Neural crest cell (in vitro differentiated cells): ENCODE measurements around the gene SYT6. TPM values are rescaled to one million over a fixed set of nuclear protein-coding genes. Genes with fewer than 3 reads are reported as not detected.
A peak's percentile ranks its signal among the peaks of the same experiment; 100 is the strongest.

ENCODE experiments used
- DNase-seq: peaks from one replicate; pipeline ENCODE4 v3.0.0; 2021; ENCODE audit warnings: low read depth, mixed read lengths, low spot score
- H3K27ac Mint-ChIP-seq: one replicate; pipeline ENCODE4 v1.8.0; 2021; ENCODE audit warnings: mild to moderate bottlenecking, mixed read lengths; ENCODE audit not compliant: unreplicated experiment
- H3K27me3 Mint-ChIP-seq: 2 replicates; pipeline ENCODE4 v1.8.0; 2021; ENCODE audit warnings: low read depth, mild to moderate bottlenecking, mixed read lengths
- H3K36me3 Mint-ChIP-seq: 2 replicates; pipeline ENCODE4 v1.8.0; 2021; ENCODE audit warnings: low read depth, mild to moderate bottlenecking, mixed read lengths
- H3K4me1 Mint-ChIP-seq: 2 replicates; pipeline ENCODE4 v1.8.0; 2021; ENCODE audit warnings: mixed read lengths
- H3K4me3 Mint-ChIP-seq: one replicate; pipeline ENCODE4 v1.8.0; 2021; ENCODE audit warnings: mild to moderate bottlenecking, mixed read lengths
- H3K9me3 Mint-ChIP-seq: 2 replicates; pipeline ENCODE4 v1.8.0; 2021; ENCODE audit warnings: mixed read lengths
- CTCF ChIP-seq: fragments of 200-600 bp; sonication (generic); conservative IDR thresholded peaks from 2 replicates; pipeline ENCODE4 v1.5.0; 2021; ENCODE audit warnings: antibody characterized with exemption, mild to moderate bottlenecking
- total RNA-seq: library from RNA; stranded (reverse); gene quantifications from 2 replicates; pipeline ENCODE4 v1.2.1, GENCODE V29; 2021

SYT6 gene
- total RNA-seq, 1 donor from 2014 or later = 3.1 TPM

DNA sequence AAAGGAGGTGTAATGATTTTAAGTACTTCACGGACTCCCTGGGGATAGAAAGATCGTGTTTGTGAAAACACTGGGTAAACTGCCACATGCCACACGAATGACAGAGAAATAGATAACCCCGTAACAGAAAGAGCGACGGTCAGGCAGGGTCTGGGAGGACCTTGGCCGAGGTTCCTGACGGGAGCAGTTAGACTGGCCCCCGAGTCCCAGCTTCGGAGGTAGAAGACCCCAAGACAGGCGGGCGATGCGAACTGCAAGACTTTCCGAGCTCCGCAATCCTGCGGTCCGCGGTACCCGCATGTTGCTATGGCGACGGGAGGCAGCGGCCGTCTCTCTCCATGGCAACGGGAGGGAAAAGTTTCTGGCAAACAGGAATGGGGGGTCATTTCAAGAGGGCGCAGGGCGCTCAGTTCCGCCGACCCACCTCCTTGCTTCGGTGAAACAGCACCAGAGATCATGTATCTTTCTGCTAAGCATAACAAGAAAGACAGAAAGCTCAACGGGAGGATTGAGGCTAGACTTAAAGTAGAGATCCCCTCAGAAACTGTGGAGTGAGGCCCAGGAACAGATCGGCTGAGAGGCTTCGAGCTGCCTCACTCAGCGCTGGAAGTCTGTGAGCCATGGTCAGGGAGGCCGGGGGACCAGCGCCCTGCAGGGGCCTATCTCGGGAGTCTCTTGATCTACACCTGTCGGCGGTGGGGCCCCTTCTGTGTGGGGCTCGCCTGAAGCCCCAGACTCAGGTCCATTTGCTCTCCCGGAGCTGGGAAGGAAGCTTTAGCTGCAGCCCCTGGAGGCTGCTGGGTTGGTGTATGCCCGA lies 685 bp upstream of the SYT6 start:
- H3K36me3 Mint-ChIP-seq = no peaks in the 10 kb centered on the region
- peak overlapping the region; percentile 74 for H3K4me3 Mint-ChIP-seq
- no peaks in the 10 kb centered on the region for H3K9me3 Mint-ChIP-seq
- no peak for TF ChIP-seq CTCF
- peaks cover 93% of the 10 kb centered on the region for H3K27me3 Mint-ChIP-seq
- peak; percentile 50 for DNase-seq
- peaks cover 11% of the 10 kb centered on the region for H3K4me1 Mint-ChIP-seq
- H3K27ac Mint-ChIP-seq = no peak overlapping the region

DNA sequence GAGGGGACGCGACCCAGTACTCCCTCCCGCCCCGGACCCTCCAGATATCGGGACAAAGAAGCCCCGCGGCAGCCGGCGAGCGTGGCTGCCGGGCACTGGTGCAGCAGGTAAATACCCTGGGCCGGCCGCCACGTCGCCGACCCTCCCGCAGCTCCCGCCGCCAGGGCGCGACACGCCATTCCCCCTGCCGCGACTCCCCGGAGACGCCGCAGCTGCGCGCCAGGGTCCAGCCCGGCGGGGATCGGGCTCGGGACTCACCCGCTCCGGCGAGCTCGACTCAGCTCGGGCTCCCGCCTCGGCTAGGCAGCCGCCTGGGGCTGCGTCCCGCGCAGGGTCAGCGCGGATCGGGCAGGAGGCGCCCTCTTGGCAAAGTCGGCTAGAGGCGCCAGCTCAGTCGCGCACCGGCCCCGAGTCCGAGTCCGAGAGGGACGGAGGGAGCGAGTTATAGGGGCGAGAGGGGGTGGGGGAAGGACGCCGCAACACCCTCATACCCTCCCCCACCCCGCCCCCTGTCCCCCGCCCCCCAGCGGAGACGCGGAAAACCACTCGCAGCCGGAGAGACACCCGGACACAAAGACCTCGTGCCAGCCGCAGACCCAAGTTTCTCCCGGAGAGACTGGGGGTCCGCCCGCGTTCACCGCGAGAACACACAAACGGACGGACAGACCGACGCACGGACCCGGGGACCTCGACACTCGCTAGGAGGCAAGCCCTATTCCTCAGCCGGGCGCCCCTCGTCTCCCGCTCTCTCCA lies 985 bp downstream of the SYT6 start:
- Mint-ChIP-seq H3K36me3 (no peaks in the 10 kb centered on the region), H3K4me1 (peaks cover 11% of the 10 kb centered on the region), H3K27me3 (peaks cover 86% of the 10 kb centered on the region), H3K9me3 (no peaks in the 10 kb centered on the region), H3K27ac (no peak overlapping the region), H3K4me3 (peak overlapping the region; percentile 82)
- TF ChIP-seq CTCF = no peak
- DNase-seq = peak; percentile 41

GRCh38 chr1:114152089-114152507 lies 1.6 kb downstream of the SYT6 start:
- DNase-seq = no peak
- Mint-ChIP-seq H3K27ac (no peak overlapping the region), H3K9me3 (no peaks in the 10 kb centered on the region), H3K36me3 (no peaks in the 10 kb centered on the region), H3K27me3 (peaks cover 81% of the 10 kb centered on the region), H3K4me1 (peaks cover 11% of the 10 kb centered on the region), H3K4me3 (peak overlapping the region; percentile 82)
- no peak for TF ChIP-seq CTCF

GRCh38 chr1:114150016-114150415 lies 3.7 kb downstream of the SYT6 start:
- Mint-ChIP-seq H3K4me1 (peaks cover 11% of the 10 kb centered on the region), H3K27ac (no peak overlapping the region), H3K27me3 (peaks cover 61% of the 10 kb centered on the region), H3K36me3 (no peaks in the 10 kb centered on the region), H3K4me3 (peak overlapping the region; percentile 82), H3K9me3 (no peaks in the 10 kb centered on the region)
- no peak for DNase-seq
- TF ChIP-seq CTCF = no peak

DNA sequence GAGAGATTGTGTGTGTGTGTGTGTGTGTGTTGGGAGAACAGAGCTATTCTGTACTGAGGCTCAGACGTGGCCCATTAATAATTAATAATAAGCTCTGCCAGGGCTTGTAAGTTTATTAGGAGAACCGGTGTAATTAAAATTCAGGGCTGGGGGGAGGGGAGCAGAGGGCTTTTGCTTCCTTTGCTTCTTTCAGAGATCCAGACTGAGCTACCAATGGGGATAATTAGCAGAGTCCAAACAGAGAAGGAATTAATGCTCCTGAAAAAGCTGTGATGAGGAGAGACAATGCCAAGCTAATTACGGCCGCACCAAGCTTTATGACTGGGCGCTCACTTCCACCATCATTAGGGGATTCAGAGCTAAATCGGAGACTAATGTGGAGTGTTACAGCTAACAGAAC lies 4.5 kb downstream of the SYT6 start:
- Mint-ChIP-seq H3K36me3 (no peaks in the 10 kb centered on the region), H3K27me3 (peaks cover 53% of the 10 kb centered on the region)
- no peak for DNase-seq

More for the DNA sequence above, 4.5 kb downstream of the SYT6 start:
- H3K9me3 Mint-ChIP-seq = no peaks in the 10 kb centered on the region
- TF ChIP-seq CTCF = no peak
- H3K4me1 Mint-ChIP-seq = peaks cover 4% of the 10 kb centered on the region
- H3K4me3 Mint-ChIP-seq = no peak overlapping the region
- no peak overlapping the region for H3K27ac Mint-ChIP-seq
